ENCODE results near the gene OR2T27. TPM values are rescaled to one million over a fixed set of nuclear protein-coding genes. Genes with fewer than 3 reads are reported as not detected.
A peak's percentile ranks its signal among the peaks of the same experiment; 100 is the strongest.

Gene OR2T27
- total RNA-seq, 1 experiment from 2014 or later, result not detected

DNA sequence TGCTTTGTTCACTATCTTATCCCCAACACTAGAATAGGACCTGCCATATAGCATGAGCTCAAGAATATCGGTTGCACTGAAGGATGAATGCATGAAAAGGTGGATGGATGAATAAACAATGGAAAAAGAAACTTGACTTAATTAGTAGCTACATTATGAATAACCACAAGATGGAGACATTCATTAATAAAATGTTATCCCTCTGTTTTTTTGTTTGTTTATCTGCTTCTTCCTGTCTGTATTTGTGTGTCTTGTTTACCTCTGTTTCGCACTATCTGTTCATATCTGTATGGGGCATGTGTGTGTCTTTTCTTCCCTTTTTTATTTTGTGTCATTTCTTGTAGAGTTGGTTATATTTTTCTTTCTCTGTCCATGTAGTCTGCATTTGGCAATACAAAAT, 48.3 kb upstream of the OR2T27 start:
- intact Hi-C loops (cut with micrococcal nuclease), result no loop called here
- BruUV-seq (replicated peaks), result no TSS peak
- H3K27me3 ChIP-seq (ENCODE audit: insufficient read depth, low read length), result no peaks in the 10 kb centered on the region

DNA sequence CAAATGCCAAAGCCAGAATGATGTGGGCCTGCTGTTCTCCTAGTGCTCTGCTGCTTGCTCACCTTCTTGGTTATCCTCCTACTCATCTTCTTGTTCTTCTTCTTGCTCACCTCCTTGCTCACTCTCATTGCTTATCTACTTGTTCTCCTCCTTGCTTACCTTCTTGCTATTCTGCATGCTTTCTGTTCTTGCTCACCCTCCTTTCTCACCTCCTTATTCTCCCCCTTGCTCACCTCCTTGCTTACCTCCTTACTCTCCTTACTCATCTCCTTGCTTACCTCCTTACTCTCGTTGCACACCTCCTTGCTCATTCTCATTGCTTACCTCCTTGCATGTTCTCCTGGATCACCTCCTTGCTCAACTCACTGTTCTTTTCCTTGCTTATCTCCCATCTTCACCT, 47.4 kb upstream of the OR2T27 start, which contains the start of gene OR14I1:
Gene OR14I1 (minus strand): TSS at position 53 of the 400 bp plus-strand sequence.
- Histone ChIP-seq H2AFZ (ENCODE audit: low read depth, low read length, poor library complexity, severe bottlenecking) (no peak within 1 kb of the TSS), H3K4me1 (ENCODE audit: control insufficient read depth in 1 of 2, insufficient read depth in 2 of 2, low read length in 2 of 2) (no peaks in the 10 kb centered on the region), H3K4me3 (replicated peaks in 1 of 2; ENCODE audit: low read depth in 1 of 2, low read length in 2 of 2) (no peak within 1 kb of the TSS), H3K9me3 (ENCODE audit: control insufficient read depth in 1 of 2, insufficient read depth in 1 of 2, low read depth in 1 of 2, low read length in 2 of 2) (no peaks in the 10 kb centered on the region), H3K79me2 (ENCODE audit: insufficient read depth, low read length) (no peaks in the 10 kb centered on the region), H3K36me3 (ENCODE audit: control insufficient read depth in 1 of 2, insufficient read depth in 2 of 2, low read length in 2 of 2) (no peaks in the 10 kb centered on the region), H3K27me3 (ENCODE audit: insufficient read depth, low read length) (no peaks in the 10 kb centered on the region), H3K4me2 (ENCODE audit: low read length) (no peak within 1 kb of the TSS), H3K27ac (ENCODE audit: low read depth, low read length) (no peak within 1 kb of the TSS), H3K9ac (ENCODE audit: low read length) (no peak within 1 kb of the TSS), H3K9me2 (ENCODE audit: insufficient read depth) (no peaks in the 10 kb centered on the region), H4K20me1 (ENCODE audit: insufficient read depth) (no peaks in the 10 kb centered on the region)
- DNase-seq (ENCODE audit: low read depth, low spot score) (no peak), ATAC-seq (no peak)
- ChIA-PET POLR2A (no interaction called here), RAD21 (ENCODE audit: low non-redundant PET in 1 of 2, low total read pairs in 2 of 2, uncharacterized antibody in 2 of 2, unreplicated experiment in 2 of 2) (no interaction called here), CTCF (no interaction called here)
- intact Hi-C loops (cut with micrococcal nuclease), result no loop called here
- BruUV-seq (replicated peaks), result no TSS peak
- TF ChIP-seq, protein P1, sequence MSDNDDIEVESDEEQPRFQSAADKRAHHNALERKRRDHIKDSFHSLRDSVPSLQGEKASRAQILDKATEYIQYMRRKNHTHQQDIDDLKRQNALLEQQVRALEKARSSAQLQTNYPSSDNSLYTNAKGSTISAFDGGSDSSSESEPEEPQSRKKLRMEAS (IDR thresholded peaks at IDR 0.05), result no peak
- TF ChIP-seq ELF1 (IDR thresholded peaks at IDR 0.05; ENCODE audit: borderline replicate concordance, low read depth) (no peak), POLR2AphosphoS5 (IDR thresholded peaks at IDR 0.05; ENCODE audit: low read depth, low read length) (no peak), ZNF274 (IDR thresholded peaks at IDR 0.05; ENCODE audit: low read depth, low read length) (no peak), EZH2 (IDR thresholded peaks at IDR 0.05) (no peak), ZFX (IDR thresholded peaks at IDR 0.05) (no peak), EZH2phosphoT487 (IDR thresholded peaks at IDR 0.05; ENCODE audit: borderline replicate concordance) (no peak), RAD21 (IDR thresholded peaks at IDR 0.05; ENCODE audit: low read depth) (no peak), EGR1 (IDR thresholded peaks at IDR 0.05; ENCODE audit: low read depth) (no peak), YY1 (IDR thresholded peaks at IDR 0.05; ENCODE audit: extremely low read depth, insufficient replicate concordance, low read depth, low read length) (no peak)
- TF ChIP-seq, protein P2, sequence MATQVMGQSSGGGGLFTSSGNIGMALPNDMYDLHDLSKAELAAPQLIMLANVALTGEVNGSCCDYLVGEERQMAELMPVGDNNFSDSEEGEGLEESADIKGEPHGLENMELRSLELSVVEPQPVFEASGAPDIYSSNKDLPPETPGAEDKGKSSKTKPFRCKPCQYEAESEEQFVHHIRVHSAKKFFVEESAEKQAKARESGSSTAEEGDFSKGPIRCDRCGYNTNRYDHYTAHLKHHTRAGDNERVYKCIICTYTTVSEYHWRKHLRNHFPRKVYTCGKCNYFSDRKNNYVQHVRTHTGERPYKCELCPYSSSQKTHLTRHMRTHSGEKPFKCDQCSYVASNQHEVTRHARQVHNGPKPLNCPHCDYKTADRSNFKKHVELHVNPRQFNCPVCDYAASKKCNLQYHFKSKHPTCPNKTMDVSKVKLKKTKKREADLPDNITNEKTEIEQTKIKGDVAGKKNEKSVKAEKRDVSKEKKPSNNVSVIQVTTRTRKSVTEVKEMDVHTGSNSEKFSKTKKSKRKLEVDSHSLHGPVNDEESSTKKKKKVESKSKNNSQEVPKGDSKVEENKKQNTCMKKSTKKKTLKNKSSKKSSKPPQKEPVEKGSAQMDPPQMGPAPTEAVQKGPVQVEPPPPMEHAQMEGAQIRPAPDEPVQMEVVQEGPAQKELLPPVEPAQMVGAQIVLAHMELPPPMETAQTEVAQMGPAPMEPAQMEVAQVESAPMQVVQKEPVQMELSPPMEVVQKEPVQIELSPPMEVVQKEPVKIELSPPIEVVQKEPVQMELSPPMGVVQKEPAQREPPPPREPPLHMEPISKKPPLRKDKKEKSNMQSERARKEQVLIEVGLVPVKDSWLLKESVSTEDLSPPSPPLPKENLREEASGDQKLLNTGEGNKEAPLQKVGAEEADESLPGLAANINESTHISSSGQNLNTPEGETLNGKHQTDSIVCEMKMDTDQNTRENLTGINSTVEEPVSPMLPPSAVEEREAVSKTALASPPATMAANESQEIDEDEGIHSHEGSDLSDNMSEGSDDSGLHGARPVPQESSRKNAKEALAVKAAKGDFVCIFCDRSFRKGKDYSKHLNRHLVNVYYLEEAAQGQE (IDR thresholded peaks at IDR 0.05; ENCODE audit: low read depth), result no peak

More for the DNA sequence above, 48.3 kb upstream of the OR2T27 start:
- TF ChIP-seq, protein P1 (IDR thresholded peaks at IDR 0.05), result no peak
- TF ChIP-seq, protein P3, sequence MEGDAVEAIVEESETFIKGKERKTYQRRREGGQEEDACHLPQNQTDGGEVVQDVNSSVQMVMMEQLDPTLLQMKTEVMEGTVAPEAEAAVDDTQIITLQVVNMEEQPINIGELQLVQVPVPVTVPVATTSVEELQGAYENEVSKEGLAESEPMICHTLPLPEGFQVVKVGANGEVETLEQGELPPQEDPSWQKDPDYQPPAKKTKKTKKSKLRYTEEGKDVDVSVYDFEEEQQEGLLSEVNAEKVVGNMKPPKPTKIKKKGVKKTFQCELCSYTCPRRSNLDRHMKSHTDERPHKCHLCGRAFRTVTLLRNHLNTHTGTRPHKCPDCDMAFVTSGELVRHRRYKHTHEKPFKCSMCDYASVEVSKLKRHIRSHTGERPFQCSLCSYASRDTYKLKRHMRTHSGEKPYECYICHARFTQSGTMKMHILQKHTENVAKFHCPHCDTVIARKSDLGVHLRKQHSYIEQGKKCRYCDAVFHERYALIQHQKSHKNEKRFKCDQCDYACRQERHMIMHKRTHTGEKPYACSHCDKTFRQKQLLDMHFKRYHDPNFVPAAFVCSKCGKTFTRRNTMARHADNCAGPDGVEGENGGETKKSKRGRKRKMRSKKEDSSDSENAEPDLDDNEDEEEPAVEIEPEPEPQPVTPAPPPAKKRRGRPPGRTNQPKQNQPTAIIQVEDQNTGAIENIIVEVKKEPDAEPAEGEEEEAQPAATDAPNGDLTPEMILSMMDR (IDR thresholded peaks at IDR 0.05 in 2 of 3, conservative IDR thresholded peaks at IDR 0.05 in 1 of 3; ENCODE audit: borderline replicate concordance in 1 of 3, insufficient read depth in 1 of 3, low read depth in 2 of 3, low read length in 2 of 3), result peak in 2 of 3 experiments; percentile 9 to 27; a peak in 3 of 6 replicates
- TF ChIP-seq POLR2A (IDR thresholded peaks at IDR 0.05; ENCODE audit: borderline replicate concordance, extremely low read depth, insufficient read depth, insufficient read length), result no peak
- TF ChIP-seq RAD21 (IDR thresholded peaks at IDR 0.05; ENCODE audit: low read depth), result peak; percentile 18; the same call in 1 of the 2 replicates
- Histone ChIP-seq H3K9me3 (ENCODE audit: control insufficient read depth in 1 of 2, insufficient read depth in 1 of 2, low read depth in 1 of 2, low read length in 2 of 2) (no peaks in the 10 kb centered on the region), H3K9me2 (ENCODE audit: insufficient read depth) (no peaks in the 10 kb centered on the region), H4K20me1 (ENCODE audit: insufficient read depth) (no peaks in the 10 kb centered on the region), H3K4me1 (ENCODE audit: control insufficient read depth in 1 of 2, insufficient read depth in 2 of 2, low read length in 2 of 2) (no peaks in the 10 kb centered on the region), H3K27ac (ENCODE audit: low read depth, low read length) (no peak overlapping the region), H3K4me2 (ENCODE audit: low read length) (no peak overlapping the region), H3K4me3 (replicated peaks in 1 of 2; ENCODE audit: low read depth in 1 of 2, low read length in 2 of 2) (no peak overlapping the region), H3K36me3 (ENCODE audit: control insufficient read depth in 1 of 2, insufficient read depth in 2 of 2, low read length in 2 of 2) (no peaks in the 10 kb centered on the region), H3K79me2 (ENCODE audit: insufficient read depth, low read length) (no peaks in the 10 kb centered on the region), H3K9ac (ENCODE audit: low read length) (no peak overlapping the region), H2AFZ (ENCODE audit: low read depth, low read length, poor library complexity, severe bottlenecking) (no peak overlapping the region)
- ATAC-seq (no peak), DNase-seq (ENCODE audit: low read depth, low spot score) (no peak)
- ChIA-PET RAD21 (ENCODE audit: low non-redundant PET in 1 of 2, low total read pairs in 2 of 2, uncharacterized antibody in 2 of 2, unreplicated experiment in 2 of 2) (no interaction called here), POLR2A (no interaction called here), CTCF (no interaction called here)

All from HCT116 (cell line).